GM12878 (cell line): ENCODE data around the gene IER5L.

Source experiments
- BACH1 ChIP-seq: fragments of 450-650 bp; IDR thresholded peaks from 2 replicates; pipeline ENCODE4 v1.6.1; 2017; ENCODE audit warnings: mild to moderate bottlenecking, borderline replicate concordance
- CBX3 ChIP-seq: fragments of 200-600 bp; sonication (generic); IDR thresholded peaks from 2 replicates; pipeline ENCODE4 v1.6.1; 2016; ENCODE audit warnings: low read depth, borderline replicate concordance
- CEBPB ChIP-seq, 2 experiments: fragments of 150-350 bp in 1 of 2; IDR thresholded peaks; 2 replicates each; pipeline ENCODE4 v1.6.1; 2012 to 2014; ENCODE audit warnings: low read depth in 2 of 2, low read length in 2 of 2, borderline replicate concordance in 1 of 2, inconsistent platforms in 1 of 2
- EED ChIP-seq: sonication (generic); IDR thresholded peaks from 2 replicates; pipeline ENCODE4 v1.6.1; 2016; ENCODE audit warnings: antibody characterized with exemption, low read depth
- EZH2 ChIP-seq: IDR thresholded peaks from 2 replicates; pipeline ENCODE4 v1.6.1; 2012; ENCODE audit warnings: low read depth, mild to moderate bottlenecking, control low read depth, inconsistent platforms, low read length, borderline replicate concordance; ENCODE audit not compliant: control insufficient read depth
- FOXK2 ChIP-seq: fragments of 450-650 bp; IDR thresholded peaks from 2 replicates; pipeline ENCODE4 v1.6.1; 2017; ENCODE audit warnings: mild to moderate bottlenecking, moderate library complexity
- KDM1A ChIP-seq: fragments of 200-600 bp; sonication (generic); IDR thresholded peaks from 2 replicates; pipeline ENCODE4 v1.6.1; 2016; ENCODE audit warnings: borderline replicate concordance
- NFXL1 ChIP-seq: fragments of 450-650 bp; IDR thresholded peaks from 2 replicates; pipeline ENCODE4 v1.6.1; 2017; ENCODE audit warnings: antibody characterized with exemption, mild to moderate bottlenecking, borderline replicate concordance
- POLR2AphosphoS5 ChIP-seq: IDR thresholded peaks from 2 replicates; pipeline ENCODE4 v1.6.1; 2011; ENCODE audit warnings: mild to moderate bottlenecking, low read length, inconsistent platforms
- STAT3 ChIP-seq: IDR thresholded peaks from 2 replicates; pipeline ENCODE4 v1.6.1; 2011; ENCODE audit warnings: low read depth, low read length, improper control_type of control experiment
- TF ChIP-seq, protein P1 (sequence below): fragments of 450-650 bp; IDR thresholded peaks from 2 replicates; pipeline ENCODE4 v1.6.1; 2018; ENCODE audit warnings: mild to moderate bottlenecking, low read depth, moderate library complexity; ENCODE audit not compliant: partially characterized antibody
- TF ChIP-seq, protein P2 (sequence below): fragments of 450-650 bp; IDR thresholded peaks from 2 replicates; pipeline ENCODE4 v1.6.1; 2017; ENCODE audit warnings: mild to moderate bottlenecking, low read depth, inconsistent platforms; ENCODE audit not compliant: poor library complexity, severe bottlenecking
- TF ChIP-seq, protein P3 (sequence below), 3 experiments: IDR thresholded peaks in 2 of 3; conservative IDR thresholded peaks in 1 of 3; 2 replicates each; pipeline ENCODE4 v1.5.1; 2011; ENCODE audit warnings: low read depth in 3 of 3, low read length in 3 of 3, mild to moderate bottlenecking in 3 of 3, control low read depth in 2 of 3, moderate library complexity in 2 of 3, inconsistent platforms in 1 of 3, mixed read lengths in 1 of 3; ENCODE audit not compliant: control insufficient read depth in 2 of 3, insufficient read depth in 1 of 3; ENCODE audit errors: extremely low read depth in 1 of 3

DNA sequence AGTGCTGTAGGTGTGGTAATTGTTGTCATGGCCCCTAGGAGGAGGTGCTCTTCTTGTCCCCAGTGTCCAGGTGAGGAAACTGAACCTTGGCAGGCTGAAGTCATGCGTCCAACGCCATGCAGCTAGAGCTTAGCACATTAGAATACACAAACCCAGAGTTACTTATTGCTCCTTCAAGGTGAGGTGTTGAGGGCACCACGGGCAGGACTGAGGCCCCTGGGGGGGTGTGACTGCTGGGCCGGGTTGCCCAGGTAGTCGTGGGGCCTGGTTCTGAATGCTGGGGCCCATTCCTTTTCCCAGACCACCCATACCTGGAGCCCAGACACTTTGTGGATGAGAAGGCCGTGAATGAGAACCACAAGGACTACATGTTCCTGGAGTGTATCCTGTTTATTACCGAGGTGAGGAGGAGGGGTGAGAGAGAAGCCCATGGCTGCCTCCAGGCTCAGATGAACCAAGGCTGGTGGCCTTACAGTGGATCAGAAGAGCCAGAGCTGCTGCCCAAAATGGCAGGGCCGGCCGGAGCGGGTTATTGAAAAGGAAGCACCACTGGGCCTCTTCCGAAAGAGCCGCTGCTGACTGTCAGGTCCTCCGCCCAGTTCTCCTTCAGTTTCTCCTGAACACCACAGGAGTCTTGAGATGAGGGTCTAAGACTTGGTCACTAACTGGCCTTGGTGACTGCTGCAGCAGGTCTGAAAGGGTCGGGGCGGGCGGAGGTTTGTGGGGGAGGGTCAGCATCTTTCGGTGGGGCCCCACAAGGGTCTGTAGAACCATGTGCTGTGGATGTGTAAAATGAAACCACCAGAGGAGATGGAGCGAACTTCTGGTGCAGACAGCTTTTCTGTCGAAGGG, 40.5 kb downstream of the IER5L start:
- TF ChIP-seq NFXL1, result no peak
- TF ChIP-seq CBX3, result no peak
- no peak for TF ChIP-seq FOXK2
- no peak for TF ChIP-seq STAT3
- TF ChIP-seq, protein P1, sequence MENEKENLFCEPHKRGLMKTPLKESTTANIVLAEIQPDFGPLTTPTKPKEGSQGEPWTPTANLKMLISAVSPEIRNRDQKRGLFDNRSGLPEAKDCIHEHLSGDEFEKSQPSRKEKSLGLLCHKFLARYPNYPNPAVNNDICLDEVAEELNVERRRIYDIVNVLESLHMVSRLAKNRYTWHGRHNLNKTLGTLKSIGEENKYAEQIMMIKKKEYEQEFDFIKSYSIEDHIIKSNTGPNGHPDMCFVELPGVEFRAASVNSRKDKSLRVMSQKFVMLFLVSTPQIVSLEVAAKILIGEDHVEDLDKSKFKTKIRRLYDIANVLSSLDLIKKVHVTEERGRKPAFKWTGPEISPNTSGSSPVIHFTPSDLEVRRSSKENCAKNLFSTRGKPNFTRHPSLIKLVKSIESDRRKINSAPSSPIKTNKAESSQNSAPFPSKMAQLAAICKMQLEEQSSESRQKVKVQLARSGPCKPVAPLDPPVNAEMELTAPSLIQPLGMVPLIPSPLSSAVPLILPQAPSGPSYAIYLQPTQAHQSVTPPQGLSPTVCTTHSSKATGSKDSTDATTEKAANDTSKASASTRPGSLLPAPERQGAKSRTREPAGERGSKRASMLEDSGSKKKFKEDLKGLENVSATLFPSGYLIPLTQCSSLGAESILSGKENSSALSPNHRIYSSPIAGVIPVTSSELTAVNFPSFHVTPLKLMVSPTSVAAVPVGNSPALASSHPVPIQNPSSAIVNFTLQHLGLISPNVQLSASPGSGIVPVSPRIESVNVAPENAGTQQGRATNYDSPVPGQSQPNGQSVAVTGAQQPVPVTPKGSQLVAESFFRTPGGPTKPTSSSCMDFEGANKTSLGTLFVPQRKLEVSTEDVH, result no peak
- TF ChIP-seq EZH2, result no peak
- TF ChIP-seq BACH1, result no peak
- no peak for TF ChIP-seq EED
- TF ChIP-seq, protein P2, sequence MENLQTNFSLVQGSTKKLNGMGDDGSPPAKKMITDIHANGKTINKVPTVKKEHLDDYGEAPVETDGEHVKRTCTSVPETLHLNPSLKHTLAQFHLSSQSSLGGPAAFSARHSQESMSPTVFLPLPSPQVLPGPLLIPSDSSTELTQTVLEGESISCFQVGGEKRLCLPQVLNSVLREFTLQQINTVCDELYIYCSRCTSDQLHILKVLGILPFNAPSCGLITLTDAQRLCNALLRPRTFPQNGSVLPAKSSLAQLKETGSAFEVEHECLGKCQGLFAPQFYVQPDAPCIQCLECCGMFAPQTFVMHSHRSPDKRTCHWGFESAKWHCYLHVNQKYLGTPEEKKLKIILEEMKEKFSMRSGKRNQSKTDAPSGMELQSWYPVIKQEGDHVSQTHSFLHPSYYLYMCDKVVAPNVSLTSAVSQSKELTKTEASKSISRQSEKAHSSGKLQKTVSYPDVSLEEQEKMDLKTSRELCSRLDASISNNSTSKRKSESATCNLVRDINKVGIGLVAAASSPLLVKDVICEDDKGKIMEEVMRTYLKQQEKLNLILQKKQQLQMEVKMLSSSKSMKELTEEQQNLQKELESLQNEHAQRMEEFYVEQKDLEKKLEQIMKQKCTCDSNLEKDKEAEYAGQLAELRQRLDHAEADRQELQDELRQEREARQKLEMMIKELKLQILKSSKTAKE, result no peak
- no peak for TF ChIP-seq CEBPB (IDR thresholded peaks at IDR 0.05; ENCODE audit: borderline replicate concordance in 1 of 2, low read depth in 2 of 2, low read length in 2 of 2)
- TF ChIP-seq, protein P3, sequence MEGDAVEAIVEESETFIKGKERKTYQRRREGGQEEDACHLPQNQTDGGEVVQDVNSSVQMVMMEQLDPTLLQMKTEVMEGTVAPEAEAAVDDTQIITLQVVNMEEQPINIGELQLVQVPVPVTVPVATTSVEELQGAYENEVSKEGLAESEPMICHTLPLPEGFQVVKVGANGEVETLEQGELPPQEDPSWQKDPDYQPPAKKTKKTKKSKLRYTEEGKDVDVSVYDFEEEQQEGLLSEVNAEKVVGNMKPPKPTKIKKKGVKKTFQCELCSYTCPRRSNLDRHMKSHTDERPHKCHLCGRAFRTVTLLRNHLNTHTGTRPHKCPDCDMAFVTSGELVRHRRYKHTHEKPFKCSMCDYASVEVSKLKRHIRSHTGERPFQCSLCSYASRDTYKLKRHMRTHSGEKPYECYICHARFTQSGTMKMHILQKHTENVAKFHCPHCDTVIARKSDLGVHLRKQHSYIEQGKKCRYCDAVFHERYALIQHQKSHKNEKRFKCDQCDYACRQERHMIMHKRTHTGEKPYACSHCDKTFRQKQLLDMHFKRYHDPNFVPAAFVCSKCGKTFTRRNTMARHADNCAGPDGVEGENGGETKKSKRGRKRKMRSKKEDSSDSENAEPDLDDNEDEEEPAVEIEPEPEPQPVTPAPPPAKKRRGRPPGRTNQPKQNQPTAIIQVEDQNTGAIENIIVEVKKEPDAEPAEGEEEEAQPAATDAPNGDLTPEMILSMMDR (IDR thresholded peaks at IDR 0.05 in 2 of 3, conservative IDR thresholded peaks at IDR 0.05 in 1 of 3; ENCODE audit: control insufficient read depth in 2 of 3, extremely low read depth in 1 of 3, insufficient read depth in 1 of 3, low read depth in 3 of 3, low read length in 3 of 3), result no peak
- no peak for TF ChIP-seq KDM1A
- no peak for TF ChIP-seq POLR2AphosphoS5
